H54 (cell line): ENCODE data around the gene SMC6.

Source experiments
- DNase-seq: peaks from one replicate; pipeline ENCODE4 v3.0.0; 2011; ENCODE audit warnings: low spot score, mixed read lengths; ENCODE audit not compliant: insufficient read length
- FAIRE-seq: peaks from 3 replicates; lab custom pipeline; 2011; peaks lifted over from hg19 to GRCh38; lab: Jason Lieb, UNC
- POLR2A ChIP-seq: IDR thresholded peaks from 2 replicates; pipeline ENCODE4 v1.6.1; 2011; ENCODE audit warnings: low read depth, mild to moderate bottlenecking, low read length

Gene SMC6

DNA sequence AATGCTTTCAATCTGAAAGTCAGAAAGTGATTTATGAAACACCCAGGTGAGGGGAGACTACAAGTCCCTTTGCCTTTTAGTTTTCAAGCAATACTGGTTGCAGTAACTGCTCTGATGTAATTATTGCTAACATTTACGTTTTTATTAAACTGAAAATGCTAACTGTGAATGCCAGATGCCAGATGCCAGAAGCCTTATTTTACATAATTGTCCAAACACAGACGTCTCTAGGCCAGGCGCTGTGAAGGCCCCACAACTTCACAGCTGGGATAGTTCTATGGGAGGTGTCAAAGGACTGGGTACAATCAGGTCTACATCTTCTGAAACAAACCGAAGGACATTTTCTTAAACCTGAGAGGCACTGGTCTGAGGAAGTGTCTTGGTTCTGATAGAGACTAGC is 35.2 kb upstream of the SMC6 start:
- FAIRE-seq, result no peak
- TF ChIP-seq POLR2A, result no peak
- no peak for DNase-seq

- no peak for TF ChIP-seq POLR2A
- FAIRE-seq (no peak), DNase-seq (no peak)
These were observed 33.1 kb upstream of the SMC6 start for GRCh38 chr2:17786727-17787126.

DNA sequence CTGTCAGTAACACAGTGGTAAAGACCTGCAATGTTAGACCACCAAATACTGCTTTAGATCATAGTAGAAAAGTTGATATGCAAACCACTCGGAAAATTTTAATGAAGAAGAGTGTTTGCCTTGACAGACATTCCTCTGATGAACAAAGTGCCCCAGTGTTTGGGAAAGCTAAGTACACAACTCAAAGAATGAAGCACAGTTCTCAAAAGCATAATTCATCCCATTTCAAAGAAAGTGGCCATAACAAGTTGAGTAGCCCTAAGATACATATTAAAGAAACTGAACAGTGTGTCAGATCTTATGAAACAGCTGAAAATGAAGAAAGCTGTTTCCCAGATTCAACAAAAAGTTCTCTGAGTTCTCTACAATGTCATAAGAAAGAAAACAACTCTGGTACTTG is 27.9 kb upstream of the SMC6 start:
- FAIRE-seq (no peak), DNase-seq (no peak)
- no peak for TF ChIP-seq POLR2A

GRCh38 chr2:17780546-17780945 is 26.9 kb upstream of the SMC6 start:
- DNase-seq (no peak), FAIRE-seq (no peak)
- no peak for TF ChIP-seq POLR2A

GRCh38 chr2:17772532-17772931 is 18.9 kb upstream of the SMC6 start:
- no peak for TF ChIP-seq POLR2A
- FAIRE-seq (no peak), DNase-seq (no peak)

DNA sequence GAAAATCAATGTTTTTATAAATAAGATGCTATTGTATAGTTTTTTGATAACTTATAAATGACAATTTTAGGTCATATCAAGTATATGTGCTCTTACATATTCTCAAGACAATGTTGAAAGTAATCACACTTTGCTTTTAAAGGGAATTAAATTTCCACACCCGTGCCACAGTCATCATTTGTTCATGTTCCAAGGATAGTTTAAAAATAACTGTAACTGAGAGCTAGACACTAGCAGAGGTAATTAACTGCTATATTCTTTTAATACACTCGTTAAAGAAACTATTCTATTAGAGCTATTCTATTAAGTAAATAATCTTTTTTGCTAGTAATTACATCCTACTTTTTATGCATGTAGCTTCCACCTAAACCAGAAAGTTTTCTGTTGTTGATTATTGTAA is 18.3 kb upstream of the SMC6 start:
- FAIRE-seq (no peak), DNase-seq (no peak)

DNA sequence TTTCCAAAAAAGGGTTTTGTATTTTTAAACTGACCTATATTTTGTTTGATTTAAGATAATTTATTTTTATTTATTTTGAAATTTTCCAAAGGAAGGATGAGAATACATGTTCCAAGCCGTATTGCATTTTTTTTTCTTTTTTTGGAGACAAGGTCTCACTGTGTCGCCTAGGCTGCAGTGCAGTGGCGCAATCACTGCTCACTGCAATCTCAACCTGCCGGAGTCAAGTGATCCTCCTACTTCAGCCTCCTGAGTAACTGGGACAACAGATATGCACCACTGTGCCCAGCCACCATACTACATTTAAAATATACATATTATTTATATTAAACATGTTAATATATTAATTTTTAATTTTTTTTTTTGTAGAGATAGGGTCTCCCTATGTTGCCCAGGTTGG is 15.3 kb upstream of the SMC6 start:
- DNase-seq, result no peak
- no peak for FAIRE-seq
- no peak for TF ChIP-seq POLR2A

More for the DNA sequence above, 18.3 kb upstream of the SMC6 start:
- TF ChIP-seq POLR2A, result no peak

- no peak for DNase-seq
- no peak for TF ChIP-seq POLR2A
- FAIRE-seq, result no peak
These were observed 11.8 kb upstream of the SMC6 start for GRCh38 chr2:17765398-17765797.

GRCh38 chr2:17763641-17764333 is 10.2 kb upstream of the SMC6 start:
- TF ChIP-seq POLR2A, result no peak
- FAIRE-seq (no peak), DNase-seq (no peak)

GRCh38 chr2:17762451-17762850 is 8.8 kb upstream of the SMC6 start:
- FAIRE-seq, result no peak
- no peak for TF ChIP-seq POLR2A

GRCh38 chr2:17759805-17760204 is 6.2 kb upstream of the SMC6 start:
- no peak for TF ChIP-seq POLR2A
- DNase-seq (no peak), FAIRE-seq (no peak)

More at GRCh38 chr2:17762451-17762850, 8.8 kb upstream of the SMC6 start:
- no peak for DNase-seq

- DNase-seq (no peak), FAIRE-seq (no peak)
- TF ChIP-seq POLR2A, result no peak
These were observed 4.5 kb upstream of the SMC6 start for GRCh38 chr2:17758118-17758517.

- no peak for TF ChIP-seq POLR2A
- peak; percentile 93 for FAIRE-seq
- DNase-seq, result peak; percentile 8
These were observed 3.7 kb upstream of the SMC6 start for GRCh38 chr2:17757321-17757720.

- no peak for DNase-seq
- TF ChIP-seq POLR2A, result no peak
- FAIRE-seq, result no peak
These were observed 3.1 kb upstream of the SMC6 start for GRCh38 chr2:17756668-17757067.

DNA sequence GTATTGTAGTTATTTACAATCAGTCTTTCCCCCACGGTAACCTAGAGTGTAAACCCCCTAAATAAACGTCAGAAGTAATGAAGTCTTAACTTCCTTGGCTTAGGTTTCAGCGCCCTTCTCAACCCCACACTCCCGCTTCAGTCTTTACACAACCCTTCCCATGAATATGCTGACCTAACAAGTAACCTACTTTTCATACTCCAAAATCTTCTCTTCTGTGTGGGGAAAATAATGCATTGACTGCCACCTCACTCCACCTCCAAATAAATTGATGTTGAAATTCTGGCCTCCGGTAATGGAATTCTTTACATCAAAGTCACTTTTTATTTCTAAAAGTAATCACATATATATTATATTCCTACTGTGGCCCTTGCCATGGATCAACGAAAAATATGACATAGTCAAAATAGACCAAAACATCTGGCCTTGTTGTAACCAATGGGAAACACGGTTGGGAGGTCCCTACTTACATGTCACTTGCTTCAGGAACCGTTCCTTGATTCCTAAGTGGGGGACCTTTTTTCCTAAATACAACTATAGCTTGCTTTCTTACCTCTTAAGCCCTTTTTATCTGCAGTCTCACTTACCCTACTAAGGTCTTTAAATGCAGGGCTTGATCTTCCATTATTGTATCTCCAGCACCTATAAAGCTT is 1.3 kb upstream of the SMC6 start:
- TF ChIP-seq POLR2A, result no peak
- DNase-seq, result no peak
- no peak for FAIRE-seq
